ENCODE results near the gene KCNA5. TPM values are rescaled to one million over a fixed set of nuclear protein-coding genes. Genes with fewer than 3 reads are reported as not detected.

KCNA5 gene
- total and polyA plus RNA-seq, 2 of the 4 experiments (the other 2 are of a cell fraction): not detected

DNA sequence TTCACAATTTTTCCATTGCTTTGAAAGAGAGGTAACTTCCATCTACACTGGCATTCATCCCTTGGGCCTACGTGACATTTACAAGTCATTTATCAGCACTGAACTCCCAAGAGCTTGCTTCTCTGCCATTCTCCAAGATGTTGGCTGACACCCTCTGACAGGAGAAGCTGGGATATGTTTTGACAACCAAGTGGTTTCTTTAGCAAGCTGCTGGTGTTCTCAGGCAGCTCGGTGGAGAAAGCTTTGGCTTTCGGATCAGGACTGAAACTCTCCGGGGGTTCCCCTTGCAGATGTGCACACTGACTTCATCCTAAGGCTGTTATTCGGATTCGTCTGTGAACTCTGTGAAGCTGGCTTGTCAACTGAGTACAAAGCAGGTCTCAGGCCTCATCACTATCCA, 15.7 kb downstream of the KCNA5 start:
- H4K20me1 ChIP-seq (ENCODE audit: insufficient read depth, low read length): no peaks in the 10 kb centered on the region
- in situ Hi-C loops (cut with MboI; ENCODE audit: low sequenced_read_pairs): no loop called here
- CTCF ChIA-PET: no interaction called here

More for the DNA sequence above, 15.7 kb downstream of the KCNA5 start:
- H3K9me3 ChIP-seq (ENCODE audit: control insufficient read depth, insufficient read depth, low read length): no peaks in the 10 kb centered on the region
- no peak overlapping the region for H4K91ac ChIP-seq (ENCODE audit: insufficient read depth, low read depth, low read length)
- no peak overlapping the region for H2AK9ac ChIP-seq (replicated peaks; ENCODE audit: low read depth, low read length, poor library complexity)
- no peaks in the 10 kb centered on the region for H3K36me3 ChIP-seq (ENCODE audit: control insufficient read depth, insufficient read depth, low read length)
- H3K79me1 ChIP-seq (ENCODE audit: low read depth in 1 of 2, low read length in 2 of 2): no peaks in the 10 kb centered on the region
- H2BK5ac ChIP-seq (ENCODE audit: low read depth, low read length, poor library complexity, severe bottlenecking): no peak overlapping the region
- no peak overlapping the region for H2BK120ac ChIP-seq (ENCODE audit: low read depth, low read length)
- no peak overlapping the region for H2AK5ac ChIP-seq (ENCODE audit: low read depth, low read length)
- no peak for TF ChIP-seq ELK1 (IDR thresholded peaks at IDR 0.05; ENCODE audit: borderline replicate concordance, low read depth, low read length)
- TF ChIP-seq CHD1 (IDR thresholded peaks at IDR 0.05; ENCODE audit: low read depth, low read length): no peak
- no peak for TF ChIP-seq FOS (IDR thresholded peaks at IDR 0.05; ENCODE audit: low read depth, low read length)
- TF ChIP-seq USF2 (IDR thresholded peaks at IDR 0.05; ENCODE audit: low read depth, low read length): no peak
- TF ChIP-seq POLR2A (IDR thresholded peaks at IDR 0.05; ENCODE audit: low read depth, low read length): no peak
- TF ChIP-seq CEBPB (IDR thresholded peaks at IDR 0.05; ENCODE audit: low read depth, low read length): no peak
- no peak for TF ChIP-seq RAD21 (IDR thresholded peaks at IDR 0.05; ENCODE audit: low read length)
- no peak for TF ChIP-seq NFE2L2 (IDR thresholded peaks at IDR 0.05; ENCODE audit: low read depth, low read length)
- no peak for TF ChIP-seq MXI1 (IDR thresholded peaks at IDR 0.05; ENCODE audit: borderline replicate concordance, low read depth, low read length)
- TF ChIP-seq RFX5 (IDR thresholded peaks at IDR 0.05; ENCODE audit: low read depth, low read length): no peak
- TF ChIP-seq MAFK (IDR thresholded peaks at IDR 0.05; ENCODE audit: low read depth, low read length): no peak
- TF ChIP-seq, protein P1, sequence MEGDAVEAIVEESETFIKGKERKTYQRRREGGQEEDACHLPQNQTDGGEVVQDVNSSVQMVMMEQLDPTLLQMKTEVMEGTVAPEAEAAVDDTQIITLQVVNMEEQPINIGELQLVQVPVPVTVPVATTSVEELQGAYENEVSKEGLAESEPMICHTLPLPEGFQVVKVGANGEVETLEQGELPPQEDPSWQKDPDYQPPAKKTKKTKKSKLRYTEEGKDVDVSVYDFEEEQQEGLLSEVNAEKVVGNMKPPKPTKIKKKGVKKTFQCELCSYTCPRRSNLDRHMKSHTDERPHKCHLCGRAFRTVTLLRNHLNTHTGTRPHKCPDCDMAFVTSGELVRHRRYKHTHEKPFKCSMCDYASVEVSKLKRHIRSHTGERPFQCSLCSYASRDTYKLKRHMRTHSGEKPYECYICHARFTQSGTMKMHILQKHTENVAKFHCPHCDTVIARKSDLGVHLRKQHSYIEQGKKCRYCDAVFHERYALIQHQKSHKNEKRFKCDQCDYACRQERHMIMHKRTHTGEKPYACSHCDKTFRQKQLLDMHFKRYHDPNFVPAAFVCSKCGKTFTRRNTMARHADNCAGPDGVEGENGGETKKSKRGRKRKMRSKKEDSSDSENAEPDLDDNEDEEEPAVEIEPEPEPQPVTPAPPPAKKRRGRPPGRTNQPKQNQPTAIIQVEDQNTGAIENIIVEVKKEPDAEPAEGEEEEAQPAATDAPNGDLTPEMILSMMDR (conservative IDR thresholded peaks at IDR 0.05; ENCODE audit: low read depth, low read length): no peak
- TF ChIP-seq SMC3 (IDR thresholded peaks at IDR 0.05; ENCODE audit: low read depth, low read length): no peak
- no peak for TF ChIP-seq MAZ (IDR thresholded peaks at IDR 0.05; ENCODE audit: borderline replicate concordance, low read depth, low read length)
- no peak for TF ChIP-seq RCOR1 (IDR thresholded peaks at IDR 0.05; ENCODE audit: insufficient replicate concordance, low read length)
- TF ChIP-seq BHLHE40 (IDR thresholded peaks at IDR 0.05; ENCODE audit: low read depth, low read length): no peak
- DNase-seq (no peak), ATAC-seq (ENCODE audit: low read depth) (no peak)
- H3K23ac ChIP-seq (ENCODE audit: low read depth, low read length): no peak overlapping the region
- H2BK15ac ChIP-seq (ENCODE audit: low read depth, low read length): no peak overlapping the region
- H4K5ac ChIP-seq (ENCODE audit: low read depth, low read length): no peak overlapping the region
- 10% methylated on average over 3 of the region's 6 CpGs; no CpG with 5 or more reads in 1 of the 2 experiments for WGBS, 2 experiments (ENCODE audit: extremely low coverage in 2 of 2, insufficient read length in 1 of 2)
- POLR2A ChIA-PET (ENCODE audit: unreplicated experiment): no interaction called here
- no peak overlapping the region for H2AFZ ChIP-seq (replicated peaks; ENCODE audit: low read length, poor library complexity)
- H3K27me3 ChIP-seq (ENCODE audit: control insufficient read depth, insufficient read depth, low read length): peaks cover 43% of the 10 kb centered on the region
- H3K18ac ChIP-seq (ENCODE audit: low read depth, low read length): no peak overlapping the region
- H3K9ac ChIP-seq (ENCODE audit: low read depth, low read length): no peak overlapping the region
- no peak overlapping the region for H3K4me3 ChIP-seq (ENCODE audit: insufficient read depth, low read depth, low read length)
- H3K14ac ChIP-seq (replicated peaks; ENCODE audit: low read depth, low read length): no peak overlapping the region
- intact Hi-C loops (cut with micrococcal nuclease): no loop called here
- no peak overlapping the region for H3K4ac ChIP-seq (ENCODE audit: low read depth, low read length)
- H4K8ac ChIP-seq (ENCODE audit: low read depth in 2 of 2, low read length in 2 of 2): no peak overlapping the region
- BruUV-seq (replicated peaks): no TSS peak
- H3K9me1 ChIP-seq (ENCODE audit: insufficient read depth, low read length): no peaks in the 10 kb centered on the region
- H3K4me2 ChIP-seq (ENCODE audit: low read depth, low read length): no peak overlapping the region
- no peak overlapping the region for H2BK20ac ChIP-seq (ENCODE audit: low read depth, low read length)
- H3K4me1 ChIP-seq (ENCODE audit: control insufficient read depth, insufficient read depth, low read length): no peaks in the 10 kb centered on the region
- H3K27ac ChIP-seq (ENCODE audit: insufficient read depth, low read length): no peak overlapping the region
- H3K56ac ChIP-seq (ENCODE audit: extremely low read depth, insufficient read depth, low read length): no peak overlapping the region
- dilution Hi-C loops (cut with HindIII; ENCODE audit: low sequenced_read_pairs, unreplicated experiment): no loop called here
